ENCODE results near the gene REXO5. TPM values are rescaled to one million over a fixed set of nuclear protein-coding genes. Genes with fewer than 3 reads are reported as not detected.

The REXO5 gene
- total and polyA plus RNA-seq, 2 of the 13 experiments (the other 11 are each of a cell fraction or from before 2014, with no cell fraction given), result 5.9 to 13.1 TPM

DNA sequence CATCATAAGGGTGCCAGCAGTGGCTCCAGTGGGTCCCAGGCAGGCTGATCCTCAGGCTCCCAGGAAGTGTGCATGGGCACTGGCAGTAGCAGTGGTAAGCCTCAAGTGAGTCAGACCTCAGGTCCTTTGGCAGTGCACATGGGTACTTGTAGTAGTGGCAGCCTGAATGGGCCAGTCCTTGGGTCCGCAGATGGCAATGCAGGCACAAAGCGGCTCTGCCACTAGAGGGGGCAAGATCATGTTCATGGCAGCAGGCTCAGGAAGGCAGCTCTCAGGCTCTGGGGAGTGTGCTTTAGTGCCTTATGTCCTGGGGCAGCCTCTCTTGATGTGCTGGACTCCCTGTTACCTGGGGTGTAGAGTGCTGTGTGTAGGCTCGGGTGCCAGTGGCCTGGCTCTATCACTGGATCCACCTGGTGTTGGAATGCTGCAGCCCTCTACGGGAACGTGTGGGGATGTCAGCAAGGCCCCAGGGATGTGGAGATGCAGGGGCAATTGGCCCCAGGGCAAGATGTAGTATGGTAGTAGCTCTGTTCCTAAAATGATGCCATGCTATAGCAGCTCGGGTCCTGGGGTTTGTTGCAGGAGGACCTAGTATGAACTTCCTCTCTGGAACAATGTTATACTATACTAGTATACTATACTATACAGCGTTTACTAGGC, 31.5 kb upstream of the REXO5 start (continued):
- TF ChIP-seq ZNF782 (CRISPR knock-in tag; IDR thresholded peaks at IDR 0.05; ENCODE audit: borderline replicate concordance), result no peak
- 0 out of 2 replicates have a peak, but pooled peaks have one; percentile 30 for TF ChIP-seq ZZZ3 (CRISPR knock-in tag; IDR thresholded peaks at IDR 0.05; ENCODE audit: borderline replicate concordance)
- TF ChIP-seq, protein P1, sequence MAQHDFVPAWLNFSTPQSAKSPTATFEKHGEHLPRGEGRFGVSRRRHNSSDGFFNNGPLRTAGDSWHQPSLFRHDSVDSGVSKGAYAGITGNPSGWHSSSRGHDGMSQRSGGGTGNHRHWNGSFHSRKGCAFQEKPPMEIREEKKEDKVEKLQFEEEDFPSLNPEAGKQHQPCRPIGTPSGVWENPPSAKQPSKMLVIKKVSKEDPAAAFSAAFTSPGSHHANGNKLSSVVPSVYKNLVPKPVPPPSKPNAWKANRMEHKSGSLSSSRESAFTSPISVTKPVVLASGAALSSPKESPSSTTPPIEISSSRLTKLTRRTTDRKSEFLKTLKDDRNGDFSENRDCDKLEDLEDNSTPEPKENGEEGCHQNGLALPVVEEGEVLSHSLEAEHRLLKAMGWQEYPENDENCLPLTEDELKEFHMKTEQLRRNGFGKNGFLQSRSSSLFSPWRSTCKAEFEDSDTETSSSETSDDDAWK (CRISPR knock-in tag; IDR thresholded peaks at IDR 0.05), result no peak
- peak; percentile 11; the same call in 1 of the 2 replicates for TF ChIP-seq SRF (IDR thresholded peaks at IDR 0.05; ENCODE audit: low read depth, low read length)
- 0 out of 2 replicates have a peak, but pooled peaks have one; percentile 27 for TF ChIP-seq ZKSCAN5 (CRISPR knock-in tag; IDR thresholded peaks at IDR 0.05)
- no peak for TF ChIP-seq MBD4 (IDR thresholded peaks at IDR 0.05; ENCODE audit: borderline replicate concordance, low read length)
- TF ChIP-seq KLF12 (CRISPR knock-in tag; IDR thresholded peaks at IDR 0.05; ENCODE audit: borderline replicate concordance), result no peak
- no peak for TF ChIP-seq MAF1 (CRISPR knock-in tag; IDR thresholded peaks at IDR 0.05; ENCODE audit: borderline replicate concordance)
- TF ChIP-seq, protein P2, sequence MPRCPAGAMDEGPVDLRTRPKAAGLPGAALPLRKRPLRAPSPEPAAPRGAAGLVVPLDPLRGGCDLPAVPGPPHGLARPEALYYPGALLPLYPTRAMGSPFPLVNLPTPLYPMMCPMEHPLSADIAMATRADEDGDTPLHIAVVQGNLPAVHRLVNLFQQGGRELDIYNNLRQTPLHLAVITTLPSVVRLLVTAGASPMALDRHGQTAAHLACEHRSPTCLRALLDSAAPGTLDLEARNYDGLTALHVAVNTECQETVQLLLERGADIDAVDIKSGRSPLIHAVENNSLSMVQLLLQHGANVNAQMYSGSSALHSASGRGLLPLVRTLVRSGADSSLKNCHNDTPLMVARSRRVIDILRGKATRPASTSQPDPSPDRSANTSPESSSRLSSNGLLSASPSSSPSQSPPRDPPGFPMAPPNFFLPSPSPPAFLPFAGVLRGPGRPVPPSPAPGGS (CRISPR knock-in tag; IDR thresholded peaks at IDR 0.05), result peak; percentile 58; the same call in 1 of the 2 replicates
- no peak for TF ChIP-seq REL (CRISPR knock-in tag; conservative IDR thresholded peaks at IDR 0.05)
- no peak for TF ChIP-seq ZNF678 (CRISPR knock-in tag; IDR thresholded peaks at IDR 0.05)
- 0 out of 2 replicates have a peak, but pooled peaks have one; percentile 25 for TF ChIP-seq POGK (CRISPR knock-in tag; conservative IDR thresholded peaks at IDR 0.05)
- TF ChIP-seq ZNF543 (CRISPR knock-in tag; IDR thresholded peaks at IDR 0.05), result no peak
- TF ChIP-seq MIER2 (CRISPR knock-in tag; IDR thresholded peaks at IDR 0.05), result no peak
- TF ChIP-seq ZNF513 (CRISPR knock-in tag; conservative IDR thresholded peaks at IDR 0.05), result no peak
- TF ChIP-seq NFATC3 (CRISPR knock-in tag; IDR thresholded peaks at IDR 0.05), result no peak
- no peak for TF ChIP-seq ZNF674 (CRISPR knock-in tag; IDR thresholded peaks at IDR 0.05; ENCODE audit: low read depth)
- TF ChIP-seq CBX2 (IDR thresholded peaks at IDR 0.05; ENCODE audit: low read depth, low read length), result no peak
- TF ChIP-seq CBX2 (CRISPR knock-in tag; IDR thresholded peaks at IDR 0.05; ENCODE audit: low read depth), result no peak
- no peak for TF ChIP-seq CHCHD3 (CRISPR knock-in tag; IDR thresholded peaks at IDR 0.05)
- no peak for TF ChIP-seq TIGD3 (CRISPR knock-in tag; IDR thresholded peaks at IDR 0.05; ENCODE audit: borderline replicate concordance)
- no peak for TF ChIP-seq ZNF790 (CRISPR knock-in tag; IDR thresholded peaks at IDR 0.05; ENCODE audit: borderline replicate concordance)
- peak; percentile 53; the same call in 1 of the 2 replicates for TF ChIP-seq ZNF607 (CRISPR knock-in tag; IDR thresholded peaks at IDR 0.05; ENCODE audit: borderline replicate concordance)
- TF ChIP-seq ARNT (IDR thresholded peaks at IDR 0.05), result no peak

All from HepG2 (cell line).